ENCODE results near the gene ARID5A.

- TF ChIP-seq POLR2A (IDR thresholded peaks at IDR 0.05; ENCODE audit: low read length) (no peak), GATA1 (IDR thresholded peaks at IDR 0.05; ENCODE audit: low read depth, low read length) (no peak)
Measured at GRCh38 chr2:96524482-96525210, 11.9 kb upstream of the ARID5A start.
